ENCODE measurements around the gene SIDT1. TPM values are rescaled to one million over a fixed set of nuclear protein-coding genes. Genes with fewer than 3 reads are reported as not detected.

SIDT1 gene
- total and polyA plus RNA-seq, 2 donors (not counting 1 experiment from before 2014, with no cell fraction given): 0.01 TPM; not detected in 1

DNA sequence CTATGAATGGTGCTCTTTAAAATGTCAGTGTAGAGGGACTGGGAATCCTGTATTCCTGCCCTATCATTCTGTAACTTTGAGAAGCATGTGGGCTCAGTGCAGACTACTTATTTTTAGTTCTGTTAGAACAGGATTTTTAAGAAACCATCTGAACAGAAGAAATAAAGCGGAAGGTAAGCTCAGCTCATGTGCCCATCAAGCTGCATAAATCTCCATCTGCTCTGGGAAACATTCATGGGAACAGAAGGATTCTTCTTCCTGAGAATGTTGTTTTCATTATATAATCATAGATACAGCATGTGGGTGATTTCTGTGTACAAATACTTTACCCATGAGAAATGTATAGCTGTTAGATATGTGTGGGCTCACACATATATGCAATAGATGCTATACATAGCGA, 69.9 kb downstream of the SIDT1 start:
- H3K79me2 ChIP-seq (ENCODE audit: control insufficient read depth, insufficient read depth, low read length): no peaks in the 10 kb centered on the region

DNA sequence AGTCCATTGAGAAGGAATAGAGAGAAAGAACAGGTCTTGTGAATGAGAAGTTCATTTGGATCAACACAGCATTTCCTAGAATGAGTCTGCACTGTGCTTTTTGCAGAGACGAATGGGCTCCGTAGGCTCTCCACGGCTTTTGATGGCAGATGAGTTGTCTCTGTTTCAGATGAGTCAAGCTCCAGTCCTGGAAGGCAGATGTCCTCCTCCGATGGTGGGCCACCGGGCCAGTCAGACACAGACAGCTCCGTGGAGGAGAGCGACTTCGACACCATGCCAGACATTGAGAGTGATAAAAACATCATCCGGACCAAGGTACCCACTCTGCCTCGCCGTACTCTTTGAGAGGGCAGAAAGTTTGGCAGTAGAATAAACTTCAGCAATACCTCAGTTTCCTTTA, 70.5 kb downstream of the SIDT1 start:
- Histone ChIP-seq H3K27me3 (ENCODE audit: control insufficient read depth, insufficient read depth, low read length) (peaks cover 7% of the 10 kb centered on the region), H3K4me1 (ENCODE audit: control insufficient read depth, extremely low read depth, insufficient read depth, low read length) (no peaks in the 10 kb centered on the region), H3K27ac (ENCODE audit: insufficient read depth, low read length) (no peak overlapping the region), H4K20me1 (ENCODE audit: control insufficient read depth, extremely low read depth, insufficient read depth, low read length) (no peaks in the 10 kb centered on the region), H3K9ac (ENCODE audit: insufficient read depth, low read length) (no peak overlapping the region), H3K36me3 (ENCODE audit: control insufficient read depth, insufficient read depth, low read length) (no peaks in the 10 kb centered on the region), H3K4me3 (replicated peaks in 1 of 4; ENCODE audit: control extremely low read depth in 1 of 4, insufficient read depth in 1 of 4, low read depth in 3 of 4, low read length in 4 of 4) (no peak overlapping the region), H3K79me2 (ENCODE audit: control insufficient read depth, insufficient read depth, low read length) (no peaks in the 10 kb centered on the region), H2AFZ (ENCODE audit: low read length) (no peak overlapping the region), H3K4me2 (ENCODE audit: extremely low read depth, insufficient read depth, low read length) (no peak overlapping the region), H3K9me3 (ENCODE audit: control insufficient read depth, insufficient read depth, low read depth, low read length) (no peaks in the 10 kb centered on the region)
- DNase-seq (ENCODE audit: low read depth in 2 of 2): no peak
- TF ChIP-seq, protein P1, sequence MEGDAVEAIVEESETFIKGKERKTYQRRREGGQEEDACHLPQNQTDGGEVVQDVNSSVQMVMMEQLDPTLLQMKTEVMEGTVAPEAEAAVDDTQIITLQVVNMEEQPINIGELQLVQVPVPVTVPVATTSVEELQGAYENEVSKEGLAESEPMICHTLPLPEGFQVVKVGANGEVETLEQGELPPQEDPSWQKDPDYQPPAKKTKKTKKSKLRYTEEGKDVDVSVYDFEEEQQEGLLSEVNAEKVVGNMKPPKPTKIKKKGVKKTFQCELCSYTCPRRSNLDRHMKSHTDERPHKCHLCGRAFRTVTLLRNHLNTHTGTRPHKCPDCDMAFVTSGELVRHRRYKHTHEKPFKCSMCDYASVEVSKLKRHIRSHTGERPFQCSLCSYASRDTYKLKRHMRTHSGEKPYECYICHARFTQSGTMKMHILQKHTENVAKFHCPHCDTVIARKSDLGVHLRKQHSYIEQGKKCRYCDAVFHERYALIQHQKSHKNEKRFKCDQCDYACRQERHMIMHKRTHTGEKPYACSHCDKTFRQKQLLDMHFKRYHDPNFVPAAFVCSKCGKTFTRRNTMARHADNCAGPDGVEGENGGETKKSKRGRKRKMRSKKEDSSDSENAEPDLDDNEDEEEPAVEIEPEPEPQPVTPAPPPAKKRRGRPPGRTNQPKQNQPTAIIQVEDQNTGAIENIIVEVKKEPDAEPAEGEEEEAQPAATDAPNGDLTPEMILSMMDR (conservative IDR thresholded peaks at IDR 0.05 in 1 of 2, IDR thresholded peaks at IDR 0.05 in 1 of 2; ENCODE audit: low read depth in 1 of 2, low read length in 2 of 2): no peak
- no peak for TF ChIP-seq EZH2 (IDR thresholded peaks at IDR 0.05; ENCODE audit: low read length, missing control alignments)

More for the DNA sequence above, 69.9 kb downstream of the SIDT1 start:
- no peak overlapping the region for H3K4me3 ChIP-seq (replicated peaks in 1 of 4; ENCODE audit: control extremely low read depth in 1 of 4, insufficient read depth in 1 of 4, low read depth in 3 of 4, low read length in 4 of 4)
- no peaks in the 10 kb centered on the region for H3K36me3 ChIP-seq (ENCODE audit: control insufficient read depth, insufficient read depth, low read length)
- H3K9me3 ChIP-seq (ENCODE audit: control insufficient read depth, insufficient read depth, low read depth, low read length): no peaks in the 10 kb centered on the region
- H3K4me2 ChIP-seq (ENCODE audit: extremely low read depth, insufficient read depth, low read length): no peak overlapping the region
- peaks cover 7% of the 10 kb centered on the region for H3K27me3 ChIP-seq (ENCODE audit: control insufficient read depth, insufficient read depth, low read length)
- no peak for TF ChIP-seq EZH2 (IDR thresholded peaks at IDR 0.05; ENCODE audit: low read length, missing control alignments)
- TF ChIP-seq, protein P1 (conservative IDR thresholded peaks at IDR 0.05 in 1 of 2, IDR thresholded peaks at IDR 0.05 in 1 of 2; ENCODE audit: low read depth in 1 of 2, low read length in 2 of 2): no peak
- no peak overlapping the region for H2AFZ ChIP-seq (ENCODE audit: low read length)
- H3K27ac ChIP-seq (ENCODE audit: insufficient read depth, low read length): no peak overlapping the region
- DNase-seq (ENCODE audit: low read depth in 2 of 2): no peak
- no peak overlapping the region for H3K9ac ChIP-seq (ENCODE audit: insufficient read depth, low read length)
- no peaks in the 10 kb centered on the region for H4K20me1 ChIP-seq (ENCODE audit: control insufficient read depth, extremely low read depth, insufficient read depth, low read length)
- H3K4me1 ChIP-seq (ENCODE audit: control insufficient read depth, extremely low read depth, insufficient read depth, low read length): no peaks in the 10 kb centered on the region

DNA sequence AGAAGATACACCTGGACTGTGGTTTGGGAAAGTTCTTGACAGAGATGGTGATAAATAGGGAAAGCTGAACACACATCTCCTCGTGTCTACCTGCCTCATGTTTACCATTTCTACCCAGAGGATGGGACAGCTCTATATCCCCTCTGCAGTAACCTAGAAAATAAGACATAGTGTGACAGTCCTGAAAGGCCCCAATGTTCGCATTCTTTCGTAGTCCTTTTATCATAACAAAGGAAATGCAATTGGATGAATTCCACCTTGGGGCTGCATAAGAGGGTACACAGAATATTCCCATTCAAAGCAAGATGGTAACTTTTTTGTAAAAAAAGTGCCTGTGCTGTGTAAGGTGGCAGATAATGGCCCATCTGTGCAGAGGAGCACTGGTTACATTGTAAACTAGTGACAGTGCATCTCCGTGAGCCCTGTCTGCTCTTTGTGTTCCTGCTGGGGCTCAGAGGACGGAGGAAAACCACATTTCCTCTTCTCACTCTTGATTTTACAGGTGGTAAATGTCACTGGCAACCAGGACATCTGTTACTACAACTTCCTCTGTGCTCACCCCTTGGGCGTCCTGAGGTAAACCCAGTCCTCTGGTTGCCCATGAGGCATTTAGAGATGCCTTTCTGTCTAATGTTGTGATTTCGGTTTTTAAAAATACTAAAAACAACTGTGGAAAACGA, 74.3 kb downstream of the SIDT1 start:
- TF ChIP-seq, protein P1 (conservative IDR thresholded peaks at IDR 0.05 in 1 of 2, IDR thresholded peaks at IDR 0.05 in 1 of 2; ENCODE audit: low read depth in 1 of 2, low read length in 2 of 2): no peak
- no peak for TF ChIP-seq EZH2 (IDR thresholded peaks at IDR 0.05; ENCODE audit: low read length, missing control alignments)
- H2AFZ ChIP-seq (ENCODE audit: low read length): no peak overlapping the region
- no peaks in the 10 kb centered on the region for H3K9me3 ChIP-seq (ENCODE audit: control insufficient read depth, insufficient read depth, low read depth, low read length)
- H3K4me2 ChIP-seq (ENCODE audit: extremely low read depth, insufficient read depth, low read length): no peak overlapping the region
- DNase-seq (ENCODE audit: low read depth in 2 of 2): no peak
- H3K9ac ChIP-seq (ENCODE audit: insufficient read depth, low read length): no peak overlapping the region
- peaks cover 1% of the 10 kb centered on the region for H3K27me3 ChIP-seq (ENCODE audit: control insufficient read depth, insufficient read depth, low read length)
- no peak overlapping the region for H3K4me3 ChIP-seq (replicated peaks in 1 of 4; ENCODE audit: control extremely low read depth in 1 of 4, insufficient read depth in 1 of 4, low read depth in 3 of 4, low read length in 4 of 4)
- no peak overlapping the region for H3K27ac ChIP-seq (ENCODE audit: insufficient read depth, low read length)
- no peaks in the 10 kb centered on the region for H3K36me3 ChIP-seq (ENCODE audit: control insufficient read depth, insufficient read depth, low read length)
- H4K20me1 ChIP-seq (ENCODE audit: control insufficient read depth, extremely low read depth, insufficient read depth, low read length): no peaks in the 10 kb centered on the region
- no peaks in the 10 kb centered on the region for H3K79me2 ChIP-seq (ENCODE audit: control insufficient read depth, insufficient read depth, low read length)
- no peaks in the 10 kb centered on the region for H3K4me1 ChIP-seq (ENCODE audit: control insufficient read depth, extremely low read depth, insufficient read depth, low read length)

Measured in fibroblast of lung (primary cell).